Breast epithelium (tissue), 3 donors: ENCODE data around the gene SRGAP1.

Experiments used
- POLR2A ChIP-seq: fragments of 450-650 bp; IDR thresholded peaks from one replicate; pipeline ENCODE4 v1.6.1; 2016; ENCODE audit warnings: antibody characterized with exemption, mild to moderate bottlenecking, moderate library complexity
- POLR2AphosphoS5 ChIP-seq, 3 donors: sonication (generic); formaldehyde crosslinking; IDR thresholded peaks; one replicate each; pipeline ENCODE4 v1.6.1; 2017; ENCODE audit warnings: antibody characterized with exemption in 3 of 3
- TF ChIP-seq, protein P1 (sequence below), 3 donors: fragments of 450-650 bp; IDR thresholded peaks; one replicate each; pipeline ENCODE4 v1.5.1; 2016 to 2017; ENCODE audit warnings: antibody characterized with exemption in 3 of 3, mild to moderate bottlenecking in 3 of 3, moderate library complexity in 3 of 3

- TF ChIP-seq, protein P1, sequence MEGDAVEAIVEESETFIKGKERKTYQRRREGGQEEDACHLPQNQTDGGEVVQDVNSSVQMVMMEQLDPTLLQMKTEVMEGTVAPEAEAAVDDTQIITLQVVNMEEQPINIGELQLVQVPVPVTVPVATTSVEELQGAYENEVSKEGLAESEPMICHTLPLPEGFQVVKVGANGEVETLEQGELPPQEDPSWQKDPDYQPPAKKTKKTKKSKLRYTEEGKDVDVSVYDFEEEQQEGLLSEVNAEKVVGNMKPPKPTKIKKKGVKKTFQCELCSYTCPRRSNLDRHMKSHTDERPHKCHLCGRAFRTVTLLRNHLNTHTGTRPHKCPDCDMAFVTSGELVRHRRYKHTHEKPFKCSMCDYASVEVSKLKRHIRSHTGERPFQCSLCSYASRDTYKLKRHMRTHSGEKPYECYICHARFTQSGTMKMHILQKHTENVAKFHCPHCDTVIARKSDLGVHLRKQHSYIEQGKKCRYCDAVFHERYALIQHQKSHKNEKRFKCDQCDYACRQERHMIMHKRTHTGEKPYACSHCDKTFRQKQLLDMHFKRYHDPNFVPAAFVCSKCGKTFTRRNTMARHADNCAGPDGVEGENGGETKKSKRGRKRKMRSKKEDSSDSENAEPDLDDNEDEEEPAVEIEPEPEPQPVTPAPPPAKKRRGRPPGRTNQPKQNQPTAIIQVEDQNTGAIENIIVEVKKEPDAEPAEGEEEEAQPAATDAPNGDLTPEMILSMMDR (IDR thresholded peaks at IDR 0.05): no peak
- TF ChIP-seq POLR2AphosphoS5 (IDR thresholded peaks at IDR 0.05) (no peak), POLR2A (no peak)
Measured at GRCh38 chr12:63967358-63968145, 123.1 kb downstream of the SRGAP1 start.
